Limb (tissue), 2 donors: ENCODE data around the gene OPTC.
"Not testable (repeated sequence)": the region's sequence is repeated elsewhere in the genome, so short reads cannot be mapped to it uniquely, and the experiment has no call there.

ENCODE experiments used
- DNase-seq, 2 donors: peaks; one replicate each; pipeline ENCODE4 v3.0.0-alpha.2; 2016; ENCODE audit errors: extremely low spot score in 2 of 2

Gene OPTC

GRCh38 chr1:203516906-203517305, 23.0 kb downstream of the OPTC start:
- DNase-seq: no peak

GRCh38 chr1:203517426-203518110, 23.6 kb downstream of the OPTC start:
- DNase-seq: no peak

- DNase-seq: not testable (repeated sequence)
Measured at GRCh38 chr1:203518139-203518538, 24.2 kb downstream of the OPTC start.

GRCh38 chr1:203518541-203518940, 24.6 kb downstream of the OPTC start:
- no peak for DNase-seq

GRCh38 chr1:203519053-203519840, 25.3 kb downstream of the OPTC start:
- no peak for DNase-seq

- no peak for DNase-seq
Measured at GRCh38 chr1:203519896-203520295, 25.9 kb downstream of the OPTC start.

- DNase-seq: no peak
Measured at GRCh38 chr1:203520315-203520714, 26.4 kb downstream of the OPTC start.

- no peak for DNase-seq
Measured at GRCh38 chr1:203521074-203521794, 27.3 kb downstream of the OPTC start.

GRCh38 chr1:203521812-203522211, 27.9 kb downstream of the OPTC start:
- no peak for DNase-seq

GRCh38 chr1:203522237-203522636, 28.3 kb downstream of the OPTC start:
- DNase-seq: no peak

- DNase-seq: no peak
Measured at GRCh38 chr1:203523667-203524066, 29.7 kb downstream of the OPTC start.

- DNase-seq: no peak
Measured at GRCh38 chr1:203524152-203524551, 30.2 kb downstream of the OPTC start.

- DNase-seq: no peak
Measured at GRCh38 chr1:203524824-203525223, 30.9 kb downstream of the OPTC start.

GRCh38 chr1:203525685-203526084, 31.7 kb downstream of the OPTC start:
- no peak for DNase-seq

- DNase-seq: no peak
Measured at GRCh38 chr1:203526130-203526529, 32.2 kb downstream of the OPTC start.

GRCh38 chr1:203526572-203526971, 32.6 kb downstream of the OPTC start:
- no peak for DNase-seq

- DNase-seq: no peak
Measured at GRCh38 chr1:203527013-203527412, 33.1 kb downstream of the OPTC start.

- no peak for DNase-seq
Measured at GRCh38 chr1:203528063-203528462, 34.1 kb downstream of the OPTC start.

GRCh38 chr1:203528976-203529835, 35.3 kb downstream of the OPTC start:
- DNase-seq: no peak

- DNase-seq: no peak
Measured at GRCh38 chr1:203531063-203531462, 37.1 kb downstream of the OPTC start.

- DNase-seq: no peak
Measured at GRCh38 chr1:203534012-203534411, 40.1 kb downstream of the OPTC start.
